HG02798 (cell line): ENCODE results near the gene ACP1.
"Not testable (repeated sequence)": the region's sequence is repeated elsewhere in the genome, so short reads cannot be mapped to it uniquely, and the experiment has no call there.

Experiments
- ATAC-seq: cut with Tn5 transposase; IDR thresholded peaks from one replicate; pipeline ENCODE4 v1.9.1; 2021; ENCODE audit warnings: mild to moderate bottlenecking; ENCODE audit not compliant: unreplicated experiment, poor library complexity

Gene ACP1

DNA sequence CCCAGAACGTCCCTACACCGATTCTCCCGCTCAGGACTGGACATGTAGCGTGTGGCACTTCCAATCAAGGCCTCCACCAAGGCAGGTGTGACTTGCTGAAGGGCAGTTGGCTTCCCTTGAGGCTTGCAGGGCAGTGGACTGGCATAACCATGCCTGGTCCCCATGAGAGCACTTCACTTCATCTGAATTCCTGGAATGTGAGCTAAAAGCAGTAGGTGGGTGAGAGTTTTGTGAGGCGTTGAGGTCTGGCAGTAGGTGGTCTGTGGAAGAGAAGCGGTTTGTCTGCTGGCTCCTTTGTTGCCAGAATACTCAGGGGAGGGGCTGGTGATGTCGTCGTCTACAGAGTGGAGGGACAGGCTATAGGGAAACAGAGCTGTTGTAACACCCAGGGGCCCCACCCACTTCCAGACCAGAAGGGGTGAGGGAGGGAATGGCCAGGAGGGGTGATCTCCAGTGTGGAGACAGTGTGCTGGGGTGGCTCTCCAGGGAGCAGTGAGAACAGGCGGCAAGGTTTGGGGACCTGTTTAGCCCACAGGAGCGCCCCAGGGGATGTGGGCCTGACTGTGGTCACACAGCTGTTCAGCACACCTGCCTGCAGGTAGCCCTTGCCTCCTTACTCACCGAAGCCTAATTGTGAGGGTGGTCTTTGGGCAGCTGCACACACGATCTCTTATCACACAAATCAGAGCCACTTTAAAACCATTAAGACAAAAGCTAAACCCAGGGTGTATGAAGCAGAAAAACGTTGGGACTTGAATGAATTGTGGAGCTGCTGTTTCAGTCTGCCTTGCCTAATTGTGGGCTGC, 44.6 kb downstream of the ACP1 start:
- ATAC-seq: no peak

DNA sequence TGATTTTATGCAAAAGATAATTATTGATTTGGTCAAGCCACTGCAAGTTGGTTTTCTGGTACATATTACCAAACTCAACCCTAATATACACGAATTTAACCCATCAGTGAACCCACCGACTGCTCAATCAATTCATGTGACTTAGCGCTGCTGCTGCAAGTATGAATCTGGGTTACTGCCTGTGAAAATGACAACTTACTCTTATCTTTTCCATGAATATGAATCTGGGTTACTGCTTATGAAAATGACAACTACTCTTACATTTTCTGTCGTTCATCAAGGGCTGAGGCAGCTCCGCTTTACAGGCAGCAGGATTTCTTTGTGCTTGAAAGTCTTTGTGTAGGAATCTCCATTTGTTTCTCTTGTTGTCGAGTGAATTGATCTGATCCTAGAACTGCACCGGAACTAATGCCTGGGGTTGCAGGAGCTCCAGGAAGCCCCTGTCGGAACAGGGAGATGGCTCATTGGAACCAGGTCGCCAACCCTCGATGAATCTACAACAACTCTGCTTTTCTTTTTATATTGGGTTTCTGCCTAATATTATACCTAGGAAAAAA, 45.3 kb downstream of the ACP1 start:
- ATAC-seq: no peak

DNA sequence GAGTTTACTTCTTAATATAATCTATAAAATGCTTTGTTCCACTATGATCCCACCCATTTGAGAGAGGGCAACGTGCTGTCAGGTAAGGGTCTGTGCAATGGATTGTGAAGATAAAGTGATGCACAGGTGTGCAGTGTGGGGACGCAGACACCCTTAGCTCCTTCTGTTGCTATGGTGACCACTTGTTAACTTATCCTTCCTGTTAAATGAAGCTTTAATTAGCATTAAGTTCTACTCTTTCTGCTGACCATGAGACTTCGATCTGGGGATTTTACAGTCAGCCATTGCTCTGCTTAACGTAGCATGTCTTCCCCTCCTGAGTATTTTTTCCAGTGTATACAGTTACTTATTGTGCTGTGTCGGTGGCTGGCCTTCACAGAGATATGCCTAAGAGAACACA, 46.2 kb downstream of the ACP1 start:
- no peak for ATAC-seq

DNA sequence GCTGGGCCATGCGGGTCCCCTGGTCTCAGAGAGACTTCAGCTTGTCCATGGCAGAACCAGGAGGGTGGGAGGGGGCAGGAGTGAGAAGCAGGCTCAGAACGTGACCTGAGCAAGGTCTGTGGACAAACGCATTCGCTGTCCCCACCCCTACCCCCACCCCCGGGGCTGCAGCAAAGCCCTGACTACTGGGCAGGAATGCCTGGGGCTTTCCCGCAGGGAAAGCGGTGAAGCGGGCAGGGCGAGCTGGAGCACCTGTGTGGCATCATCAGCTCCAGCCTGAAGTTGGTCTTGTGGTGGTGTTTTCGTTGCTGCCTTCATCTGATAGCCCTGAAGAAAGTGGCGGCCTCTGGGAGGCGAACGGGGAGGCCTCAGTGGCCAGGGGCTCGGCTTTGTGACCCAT, 49.2 kb downstream of the ACP1 start:
- ATAC-seq: no peak

DNA sequence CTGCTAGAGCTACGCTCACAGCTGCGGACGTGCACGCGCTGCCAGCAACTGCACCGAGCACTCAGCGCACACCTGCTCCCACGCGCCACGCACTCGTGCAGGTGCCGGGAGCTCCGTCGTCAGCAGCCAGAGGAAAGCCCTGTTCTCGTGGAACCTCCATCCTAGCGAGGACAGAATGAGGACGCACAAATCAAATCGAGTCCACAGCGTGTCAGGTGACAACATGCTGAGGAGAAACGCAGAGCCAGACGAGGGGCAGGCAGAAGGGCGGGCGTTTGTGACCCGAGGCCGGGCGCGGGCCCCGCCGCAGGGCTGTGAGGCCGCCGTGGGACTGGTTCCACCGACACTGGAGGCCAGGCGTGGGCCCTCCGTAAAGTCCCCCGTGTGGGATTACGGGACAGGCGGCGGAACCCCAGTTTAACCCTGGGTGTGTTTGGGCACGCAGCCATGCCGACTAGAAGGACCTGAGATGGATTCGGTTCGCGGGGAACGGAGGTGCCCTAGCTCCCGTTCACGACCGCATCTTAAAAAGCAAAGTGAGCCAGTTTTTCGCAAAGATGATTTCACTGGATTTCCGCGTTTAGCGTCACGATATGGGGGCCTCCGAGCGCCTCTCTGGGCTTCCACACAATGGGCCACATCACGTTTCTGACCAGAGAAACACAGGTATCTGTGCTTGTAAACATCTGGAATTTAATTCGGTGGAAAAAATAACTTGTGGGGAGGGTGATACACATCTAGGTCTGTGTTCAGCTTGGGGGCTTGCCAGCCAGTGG, 50.0 kb downstream of the ACP1 start:
- ATAC-seq: no peak

DNA sequence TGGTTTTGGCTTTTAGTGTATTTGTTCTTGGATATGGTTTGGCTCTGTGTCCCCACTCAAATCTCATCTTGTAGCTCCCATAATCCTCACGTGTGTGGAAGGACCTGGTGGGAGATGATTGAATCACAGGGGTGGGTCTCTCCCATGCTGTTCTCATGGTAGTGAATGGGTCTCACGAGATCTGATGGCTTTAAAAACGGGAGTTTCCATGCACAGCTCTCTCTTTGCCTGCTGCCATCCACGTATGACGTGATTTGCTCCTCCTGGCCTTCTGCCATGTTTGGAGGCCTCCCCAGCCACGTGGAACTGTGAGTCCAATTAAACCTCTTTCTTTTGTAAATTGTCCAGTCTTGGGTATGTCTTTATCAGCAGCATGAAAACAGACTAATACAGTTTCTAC, 51.2 kb downstream of the ACP1 start:
- not testable (repeated sequence) for ATAC-seq

DNA sequence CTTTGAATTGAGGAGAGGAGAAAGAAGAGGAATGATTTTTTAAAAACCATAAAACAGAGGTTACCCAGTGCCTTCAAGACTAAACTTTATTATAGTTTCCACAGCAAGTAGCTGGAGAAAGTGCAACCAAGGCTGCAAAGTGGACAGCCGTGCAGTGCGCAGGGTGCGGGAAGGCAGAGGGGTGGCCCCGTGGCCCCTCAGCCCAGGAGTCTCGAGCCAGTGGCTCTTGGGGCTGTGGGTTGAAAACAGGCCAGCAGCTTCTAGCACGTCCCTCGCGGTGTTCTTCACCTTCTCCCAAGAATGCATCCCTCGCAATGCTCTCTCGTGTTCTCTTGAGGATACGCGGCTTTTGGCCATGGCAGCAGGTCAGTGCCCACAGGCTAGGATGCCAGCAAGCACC, 51.6 kb downstream of the ACP1 start:
- ATAC-seq: no peak

DNA sequence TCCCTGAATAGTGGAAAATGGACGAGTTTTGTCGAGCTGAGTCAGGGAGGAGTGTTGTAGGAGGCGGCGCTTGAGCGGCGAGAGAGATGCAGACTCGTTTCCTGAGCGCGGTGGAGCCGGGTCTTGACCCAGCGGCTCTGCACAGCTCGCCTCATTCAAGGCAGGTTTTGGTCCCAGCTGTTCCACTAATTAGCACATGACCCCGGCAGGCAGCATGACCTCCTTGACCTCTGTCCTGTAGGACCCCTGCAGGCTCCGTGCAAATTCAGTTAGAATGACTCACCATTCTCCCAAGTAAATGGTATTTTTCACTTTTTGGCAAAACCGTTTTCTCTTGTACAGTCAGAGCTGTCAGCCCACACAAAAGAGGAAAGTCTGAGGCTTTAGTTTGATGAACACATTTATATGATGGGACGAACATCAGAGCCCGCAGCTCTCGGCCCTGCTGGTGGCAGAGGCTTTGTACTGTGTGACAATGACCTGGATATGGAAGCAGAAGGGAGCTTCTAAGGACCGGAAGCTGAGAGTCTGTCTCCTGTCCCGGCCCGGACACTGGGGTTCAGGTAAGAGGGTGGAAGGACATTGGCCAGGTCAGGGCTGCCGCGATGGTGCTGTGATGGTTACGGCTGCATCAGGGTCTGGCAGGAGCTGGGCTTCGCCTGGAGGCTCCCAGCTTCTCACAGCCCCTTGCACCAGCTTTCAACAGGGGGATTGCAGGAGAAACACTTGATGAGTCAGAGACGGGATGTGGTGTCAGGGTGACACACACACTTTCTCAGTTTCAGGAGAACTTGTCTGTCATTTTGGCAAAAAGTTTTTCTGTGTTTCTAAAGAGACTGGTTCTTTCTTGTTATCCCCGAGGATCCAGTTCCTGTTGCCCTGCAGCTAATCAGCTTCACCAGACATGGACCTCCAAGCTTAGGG, 53.0 kb downstream of the ACP1 start:
- peak; percentile 46 for ATAC-seq

DNA sequence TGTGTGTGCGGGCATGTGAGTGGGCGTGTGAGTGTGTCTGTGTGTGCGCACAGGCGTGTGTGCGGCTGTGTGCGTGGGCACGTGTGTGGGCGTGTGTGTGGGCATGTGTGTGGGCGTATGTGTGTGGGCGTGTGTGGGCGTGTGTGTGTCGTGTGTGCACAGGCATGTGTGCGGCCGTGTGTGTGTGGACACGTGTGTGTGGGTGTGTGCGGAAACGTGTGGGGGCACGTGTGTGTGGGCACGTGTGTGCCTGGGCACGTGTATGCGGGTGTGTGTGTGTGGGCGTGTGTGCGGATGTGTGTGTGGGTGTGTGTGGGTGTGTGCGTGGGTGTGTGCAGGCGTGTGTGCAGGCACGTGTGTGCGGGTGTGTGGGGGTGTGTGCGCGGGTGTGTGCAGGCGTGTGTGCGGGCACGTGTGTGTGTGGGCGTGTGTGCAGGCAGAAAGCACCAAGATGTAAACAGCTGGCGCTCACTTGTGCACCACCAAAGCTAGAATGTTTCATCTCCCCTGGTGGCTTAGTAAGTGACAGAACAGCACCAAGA, 54.4 kb downstream of the ACP1 start:
- ATAC-seq: no peak

DNA sequence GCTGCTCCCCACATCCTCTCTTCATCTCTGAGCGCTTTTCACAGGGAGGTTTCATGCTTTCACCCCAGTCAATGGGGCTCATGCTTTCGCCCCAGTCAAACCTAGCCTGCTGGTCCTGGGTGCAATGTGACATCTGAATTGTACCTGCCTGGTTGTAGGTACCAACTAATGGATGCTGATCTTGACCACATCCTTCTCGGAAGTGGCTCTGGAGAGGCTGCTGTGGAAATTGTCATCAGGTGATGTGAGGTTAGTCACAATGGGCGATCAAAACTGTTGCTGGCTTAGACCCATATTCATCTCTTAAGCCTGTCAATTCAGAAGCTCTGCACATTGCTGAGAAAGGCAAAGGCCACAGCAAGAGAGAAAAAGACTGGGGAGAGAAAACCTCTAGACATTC, 55.8 kb downstream of the ACP1 start:
- ATAC-seq: no peak

DNA sequence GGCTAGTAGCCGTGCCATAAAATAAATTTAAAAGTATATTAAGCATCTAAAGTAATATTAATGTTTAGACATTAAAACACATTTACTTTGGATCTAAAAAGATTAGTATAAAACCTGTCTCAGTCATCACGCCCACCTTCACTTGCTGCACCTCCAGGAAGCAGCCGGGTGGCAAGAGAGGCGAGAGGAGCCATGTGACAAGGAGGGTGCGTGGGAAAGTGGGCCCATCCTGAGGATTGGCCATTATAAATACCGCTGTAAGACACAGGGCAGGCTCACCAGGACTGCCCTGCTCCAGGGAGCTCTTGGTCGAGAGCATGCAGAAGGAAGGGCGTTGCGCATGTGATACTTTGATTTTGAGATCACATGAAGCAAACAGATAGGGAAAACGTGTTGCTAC, 57.6 kb downstream of the ACP1 start:
- ATAC-seq: no peak

DNA sequence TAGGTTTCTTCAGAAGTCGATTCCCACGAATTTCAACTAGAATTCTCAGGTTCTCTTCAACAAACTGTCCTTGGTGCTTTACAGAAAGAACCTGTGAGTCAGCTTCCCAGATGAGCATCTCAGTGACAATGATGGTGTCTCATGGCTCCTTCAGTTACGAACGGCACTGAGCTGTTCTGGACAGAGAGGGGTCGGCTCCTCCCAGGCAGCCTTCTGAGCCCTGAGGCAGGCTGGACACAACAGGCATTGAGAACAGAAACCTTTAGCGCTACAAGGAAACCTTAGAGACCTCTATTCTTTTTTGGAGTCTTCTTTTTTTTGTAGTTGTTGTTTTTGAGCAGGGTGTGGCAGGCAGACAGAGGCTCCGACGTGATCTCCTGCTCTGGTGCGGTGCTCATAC, 58.3 kb downstream of the ACP1 start:
- no peak for ATAC-seq
